H9 (cell line): ENCODE data around the gene SCIN. TPM values are rescaled to one million over a fixed set of nuclear protein-coding genes. Genes with fewer than 3 reads are reported as not detected.

Experiments used
- DNase-seq: peaks from one replicate; pipeline ENCODE4 v3.0.0-alpha.2; 2017
- H2AFZ ChIP-seq: one replicate; pipeline ENCODE4 v1.6.1; 2013; ENCODE audit warnings: mild to moderate bottlenecking, low read length, control low read depth, moderate library complexity
- H2AK5ac ChIP-seq: 2 replicates; pipeline ENCODE4 v1.6.1; 2013; ENCODE audit warnings: low read length, control low read depth, mixed read lengths; ENCODE audit not compliant: insufficient read length
- H2BK120ac ChIP-seq: one replicate; pipeline ENCODE4 v1.6.1; 2013; ENCODE audit warnings: low read depth, mild to moderate bottlenecking, low read length, control low read depth, inconsistent platforms; ENCODE audit not compliant: poor library complexity, severe bottlenecking
- H2BK12ac ChIP-seq: 2 replicates; pipeline ENCODE4 v1.6.1; 2013; ENCODE audit warnings: low read length, control low read depth, mixed read lengths, low read depth; ENCODE audit not compliant: insufficient read length
- H2BK15ac ChIP-seq: 2 replicates; pipeline ENCODE4 v1.6.1; 2013; ENCODE audit warnings: low read depth, low read length, control low read depth
- H2BK20ac ChIP-seq: one replicate; pipeline ENCODE4 v1.6.1; 2013; ENCODE audit warnings: low read depth, mild to moderate bottlenecking, low read length, control low read depth, inconsistent platforms; ENCODE audit not compliant: poor library complexity, severe bottlenecking
- H2BK5ac ChIP-seq: 2 replicates; pipeline ENCODE4 v1.6.1; 2013; ENCODE audit warnings: low read length, control low read depth, mixed read lengths; ENCODE audit not compliant: insufficient read length
- H3K14ac ChIP-seq: 2 replicates; pipeline ENCODE4 v1.6.1; 2013; ENCODE audit warnings: low read length, control low read depth; ENCODE audit not compliant: insufficient read depth
- H3K18ac ChIP-seq: 2 replicates; pipeline ENCODE4 v1.6.1; 2013; ENCODE audit warnings: low read depth, mild to moderate bottlenecking, mixed read lengths, low read length, control low read depth; ENCODE audit not compliant: insufficient read length
- H3K23ac ChIP-seq: 2 replicates; pipeline ENCODE4 v1.6.1; 2013; ENCODE audit warnings: low read length, control low read depth, mixed read lengths, low read depth; ENCODE audit not compliant: insufficient read length
- H3K23me2 ChIP-seq: 2 replicates; pipeline ENCODE4 v1.6.1; 2013; ENCODE audit warnings: low read depth, mild to moderate bottlenecking, mixed read lengths, low read length, control low read depth; ENCODE audit not compliant: insufficient read length, poor library complexity, severe bottlenecking
- H3K27ac ChIP-seq: 2 replicates; pipeline ENCODE4 v1.5.1; 2013; ENCODE audit warnings: low read length, control low read depth, mixed read lengths, low read depth; ENCODE audit not compliant: insufficient read length
- H3K27me3 ChIP-seq: 2 replicates; pipeline ENCODE4 v1.6.1; 2013; ENCODE audit warnings: low read length, control low read depth, inconsistent platforms; ENCODE audit not compliant: insufficient read depth
- H3K4ac ChIP-seq: 2 replicates; pipeline ENCODE4 v1.6.1; 2013; ENCODE audit warnings: low read depth, mild to moderate bottlenecking, control low read depth, inconsistent platforms, low read length, moderate library complexity
- H3K4me1 ChIP-seq: 2 replicates; pipeline ENCODE4 v1.6.1; 2013; ENCODE audit warnings: low read length, control low read depth, inconsistent platforms; ENCODE audit not compliant: insufficient read depth
- H3K4me2 ChIP-seq: 2 replicates; pipeline ENCODE4 v1.6.1; 2013; ENCODE audit warnings: low read length, control low read depth, mixed read lengths; ENCODE audit not compliant: insufficient read length, insufficient read depth
- H3K56ac ChIP-seq: 2 replicates; pipeline ENCODE4 v1.6.1; 2013; ENCODE audit warnings: low read depth, mild to moderate bottlenecking, mixed read lengths, low read length, control low read depth; ENCODE audit not compliant: insufficient read length
- H3K79me1 ChIP-seq: 2 replicates; pipeline ENCODE4 v1.6.1; 2013; ENCODE audit warnings: low read depth, mild to moderate bottlenecking, moderate library complexity, low read length, control low read depth, inconsistent platforms; ENCODE audit not compliant: insufficient read depth, poor library complexity, severe bottlenecking
- H3K79me2 ChIP-seq: 2 replicates; pipeline ENCODE4 v1.6.1; 2013; ENCODE audit warnings: low read length, control low read depth, inconsistent platforms; ENCODE audit not compliant: insufficient read depth
- H3K9ac ChIP-seq: 2 replicates; pipeline ENCODE4 v1.6.1; 2013; ENCODE audit warnings: low read length, control low read depth, mixed read lengths; ENCODE audit not compliant: insufficient read length; ENCODE audit errors: extremely low read depth
- H3K9me3 ChIP-seq: one replicate; pipeline ENCODE4 v1.6.1; 2013; ENCODE audit warnings: low read depth, low read length, inconsistent platforms; ENCODE audit not compliant: control insufficient read depth
- H3T11ph ChIP-seq: one replicate; pipeline ENCODE4 v1.6.1; 2013; ENCODE audit warnings: mild to moderate bottlenecking, low read length, control low read depth, inconsistent platforms
- H4K20me1 ChIP-seq: one replicate; pipeline ENCODE4 v1.6.1; 2013; ENCODE audit not compliant: control insufficient read depth, insufficient read length, insufficient read depth
- H4K5ac ChIP-seq: 2 replicates; pipeline ENCODE4 v1.6.1; 2013; ENCODE audit warnings: low read depth, mild to moderate bottlenecking, mixed read lengths, low read length, control low read depth; ENCODE audit not compliant: insufficient read length
- H4K8ac ChIP-seq: replicated peaks from 2 replicates; pipeline ENCODE4 v1.6.1; 2013; ENCODE audit warnings: low read length, control low read depth, mixed read lengths, low read depth; ENCODE audit not compliant: insufficient read length
- H4K91ac ChIP-seq: 2 replicates; pipeline ENCODE4 v1.6.1; 2013; ENCODE audit warnings: low read depth, mild to moderate bottlenecking, moderate library complexity, mixed read lengths, low read length, control low read depth; ENCODE audit not compliant: insufficient read length
- H3K27ac Mint-ChIP-seq, 3 experiments: 2 replicates in 2 of 3; 3 replicates in 1 of 3; pipeline ENCODE4 v1.8.0; 2020 to 2021; ENCODE audit warnings: mixed read lengths in 3 of 3, mild to moderate bottlenecking in 1 of 3, moderate library complexity in 1 of 3
- H3K27me3 Mint-ChIP-seq: 2 replicates; pipeline ENCODE4 v1.8.0; 2021; ENCODE audit warnings: low read depth, mild to moderate bottlenecking, moderate library complexity, mixed read lengths
- H3K36me3 Mint-ChIP-seq, 3 experiments: 2 replicates in 2 of 3; 3 replicates in 1 of 3; pipeline ENCODE4 v1.8.0; 2020 to 2021; ENCODE audit warnings: low read depth in 3 of 3, mixed read lengths in 3 of 3; ENCODE audit not compliant: insufficient read depth in 1 of 3
- H3K4me1 Mint-ChIP-seq, 2 experiments: 2 replicates each; pipeline ENCODE4 v1.8.0; 2020; ENCODE audit warnings: mixed read lengths in 2 of 2
- H3K4me3 Mint-ChIP-seq, 2 experiments: 2 replicates in 1 of 2; 3 replicates in 1 of 2; pipeline ENCODE4 v1.8.0; 2020 to 2021; ENCODE audit warnings: mild to moderate bottlenecking in 2 of 2, mixed read lengths in 2 of 2, moderate library complexity in 1 of 2
- H3K9me3 Mint-ChIP-seq, 2 experiments: 2 replicates in 1 of 2; 3 replicates in 1 of 2; pipeline ENCODE4 v1.8.0; 2020; ENCODE audit warnings: mild to moderate bottlenecking in 2 of 2, mixed read lengths in 2 of 2, moderate library complexity in 1 of 2
- CTCF ChIP-seq: fragments of 200-600 bp; sonication (generic); conservative IDR thresholded peaks from 3 replicates; pipeline ENCODE4 v1.8.0; 2021; ENCODE audit warnings: antibody characterized with exemption, mild to moderate bottlenecking
- WGBS: extraction: QIAGEN DNeasy Blood & Tissue Kit; methylation state at CpG from one replicate; pipeline ENCODE4 v1.1.7; 2013; ENCODE audit warnings: missing lambda C conversion rate, low lambda C conversion rate, mixed read lengths; ENCODE audit not compliant: insufficient read length; ENCODE audit errors: extremely low coverage; 5-methylcytosine and 5-hydroxymethylcytosine counted together
- total RNA-seq: library from RNA; stranded (reverse); gene quantifications from 2 replicates; pipeline ENCODE4 v1.2.1, GENCODE V29; 2021

SCIN gene
- total RNA-seq, 1 experiment from 2014 or later: 0.44 TPM

- WGBS: no CpG with 5 or more reads among the region's 6 CpGs
- no peak for DNase-seq
- no peak overlapping the region for H4K5ac ChIP-seq
Measured at GRCh38 chr7:12630513-12630819, 59.9 kb downstream of the SCIN start.

More at GRCh38 chr7:12630513-12630819, 59.9 kb downstream of the SCIN start:
- H2BK20ac ChIP-seq: no peak overlapping the region
- no peaks in the 10 kb centered on the region for H3K79me1 ChIP-seq
- H3K9me3 Mint-ChIP-seq: no peaks in the 10 kb centered on the region
- no peak overlapping the region for H2BK5ac ChIP-seq
- H3K27ac ChIP-seq: no peak overlapping the region
- no peak overlapping the region for H3K18ac ChIP-seq
- H3K79me2 ChIP-seq: no peaks in the 10 kb centered on the region
- no peak overlapping the region for H3K9ac ChIP-seq
- H3K4ac ChIP-seq: no peak overlapping the region
- no peak overlapping the region for H3T11ph ChIP-seq
- no peak overlapping the region for H2BK12ac ChIP-seq
- H4K20me1 ChIP-seq: no peaks in the 10 kb centered on the region
- no peak overlapping the region for H3K56ac ChIP-seq
- no peaks in the 10 kb centered on the region for H3K27me3 ChIP-seq
- H3K4me3 Mint-ChIP-seq: no peak overlapping the region
- H2BK120ac ChIP-seq: no peak overlapping the region
- H2AK5ac ChIP-seq: no peak overlapping the region
- no peak for TF ChIP-seq CTCF
- H3K23me2 ChIP-seq: no peaks in the 10 kb centered on the region
- no peak overlapping the region for H3K4me2 ChIP-seq
- H2AFZ ChIP-seq: no peak overlapping the region
- H4K91ac ChIP-seq: no peak overlapping the region
- H3K27me3 Mint-ChIP-seq: no peaks in the 10 kb centered on the region
- H3K4me1 ChIP-seq: no peaks in the 10 kb centered on the region
- H3K27ac Mint-ChIP-seq: no peak overlapping the region
- H2BK15ac ChIP-seq: no peak overlapping the region
- H3K14ac ChIP-seq: no peak overlapping the region
- H4K8ac ChIP-seq: no peak overlapping the region
- H3K9me3 ChIP-seq: no peaks in the 10 kb centered on the region
- H3K4me1 Mint-ChIP-seq: 0 out of 4 replicates have a peak, but pooled peaks cover 0 to 2% of the 10 kb centered on the region in 2 experiments
- H3K23ac ChIP-seq: no peak overlapping the region
- H3K36me3 Mint-ChIP-seq: no peaks in the 10 kb centered on the region
